Measurements from ENCODE around the gene NOCT. TPM values are rescaled to one million over a fixed set of nuclear protein-coding genes. Genes with fewer than 3 reads are reported as not detected.
A peak's percentile ranks its signal among the peaks of the same experiment; 100 is the strongest.
"Not testable (repeated sequence)": the region's sequence is repeated elsewhere in the genome, so short reads cannot be mapped to it uniquely, and the experiment has no call there.

Gene NOCT
- total RNA-seq, 4 donors from 2014 or later: 4.8 to 18.5 (median 9.2) TPM

DNA sequence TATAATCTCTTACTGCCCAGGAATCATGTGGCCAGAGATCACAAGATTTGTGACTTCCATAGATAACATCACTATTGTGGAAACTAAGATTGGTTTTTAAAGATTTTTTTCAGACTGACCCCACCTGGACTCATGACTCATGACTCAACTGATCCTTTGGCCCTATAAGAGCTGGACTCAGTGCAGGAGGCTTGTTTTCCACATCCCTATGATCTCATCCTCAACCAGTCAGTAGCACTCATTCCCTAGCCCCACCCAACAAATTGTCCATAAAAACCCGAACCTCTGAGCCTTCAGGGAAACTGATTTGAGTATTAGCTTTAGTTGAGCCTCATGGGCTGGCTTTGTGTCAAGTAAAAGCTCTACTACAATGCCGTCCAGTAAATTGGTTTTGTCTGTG lies 7.9 kb upstream of the NOCT start:
- in situ Hi-C loops (cut with MboI; ENCODE audit: low sequenced_read_pairs in 4 of 4) (no loop called here), intact Hi-C loops (cut with DNase I; ENCODE audit: low total_unique reads) (no loop called here)
- Histone ChIP-seq H3K27ac (no peak overlapping the region), H3K9me3 (no peaks in the 10 kb centered on the region), H3K4me3 (no peak overlapping the region), H3K4me1 (no peaks in the 10 kb centered on the region), H3K27me3 (no peaks in the 10 kb centered on the region), H3K36me3 (no peaks in the 10 kb centered on the region)
- ATAC-seq: no peak
- no peak for DNase-seq
- TF ChIP-seq, protein P1, sequence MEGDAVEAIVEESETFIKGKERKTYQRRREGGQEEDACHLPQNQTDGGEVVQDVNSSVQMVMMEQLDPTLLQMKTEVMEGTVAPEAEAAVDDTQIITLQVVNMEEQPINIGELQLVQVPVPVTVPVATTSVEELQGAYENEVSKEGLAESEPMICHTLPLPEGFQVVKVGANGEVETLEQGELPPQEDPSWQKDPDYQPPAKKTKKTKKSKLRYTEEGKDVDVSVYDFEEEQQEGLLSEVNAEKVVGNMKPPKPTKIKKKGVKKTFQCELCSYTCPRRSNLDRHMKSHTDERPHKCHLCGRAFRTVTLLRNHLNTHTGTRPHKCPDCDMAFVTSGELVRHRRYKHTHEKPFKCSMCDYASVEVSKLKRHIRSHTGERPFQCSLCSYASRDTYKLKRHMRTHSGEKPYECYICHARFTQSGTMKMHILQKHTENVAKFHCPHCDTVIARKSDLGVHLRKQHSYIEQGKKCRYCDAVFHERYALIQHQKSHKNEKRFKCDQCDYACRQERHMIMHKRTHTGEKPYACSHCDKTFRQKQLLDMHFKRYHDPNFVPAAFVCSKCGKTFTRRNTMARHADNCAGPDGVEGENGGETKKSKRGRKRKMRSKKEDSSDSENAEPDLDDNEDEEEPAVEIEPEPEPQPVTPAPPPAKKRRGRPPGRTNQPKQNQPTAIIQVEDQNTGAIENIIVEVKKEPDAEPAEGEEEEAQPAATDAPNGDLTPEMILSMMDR (IDR thresholded peaks at IDR 0.05 in 4 of 5, conservative IDR thresholded peaks at IDR 0.05 in 1 of 5): no peak
- TF ChIP-seq POLR2A (IDR thresholded peaks at IDR 0.05): no peak

GRCh38 chr4:139008278-139008677 lies 7.3 kb upstream of the NOCT start:
- intact Hi-C loops (cut with DNase I; ENCODE audit: low total_unique reads); H3K27ac ChIP-seq; H3K27me3 ChIP-seq; H3K9me3 ChIP-seq; in situ Hi-C loops (cut with MboI; ENCODE audit: low sequenced_read_pairs in 4 of 4); ATAC-seq; H3K36me3 ChIP-seq; DNase-seq; H3K4me3 ChIP-seq; H3K4me1 ChIP-seq: not testable (repeated sequence)

GRCh38 chr4:139009702-139010101 lies 5.9 kb upstream of the NOCT start:
- in situ Hi-C loops (cut with MboI; ENCODE audit: low sequenced_read_pairs in 4 of 4) (no loop called here), intact Hi-C loops (cut with DNase I; ENCODE audit: low total_unique reads) (loop anchor here (10.0 kb wide), 1 partner anchor 115 kb away; no protein-coding TSS in a partner anchor)
- no peak for TF ChIP-seq POLR2A (IDR thresholded peaks at IDR 0.05)
- TF ChIP-seq, protein P1 (IDR thresholded peaks at IDR 0.05 in 4 of 5, conservative IDR thresholded peaks at IDR 0.05 in 1 of 5): no peak
- H3K27ac ChIP-seq: no peak overlapping the region
- H3K36me3 ChIP-seq: no peaks in the 10 kb centered on the region
- ATAC-seq: no peak
- H3K4me1 ChIP-seq: peaks cover 6 to 9% of the 10 kb centered on the region in 2 donors
- no peak overlapping the region for H3K4me3 ChIP-seq
- DNase-seq: no peak
- H3K9me3 ChIP-seq: no peaks in the 10 kb centered on the region
- H3K27me3 ChIP-seq: no peaks in the 10 kb centered on the region

DNA sequence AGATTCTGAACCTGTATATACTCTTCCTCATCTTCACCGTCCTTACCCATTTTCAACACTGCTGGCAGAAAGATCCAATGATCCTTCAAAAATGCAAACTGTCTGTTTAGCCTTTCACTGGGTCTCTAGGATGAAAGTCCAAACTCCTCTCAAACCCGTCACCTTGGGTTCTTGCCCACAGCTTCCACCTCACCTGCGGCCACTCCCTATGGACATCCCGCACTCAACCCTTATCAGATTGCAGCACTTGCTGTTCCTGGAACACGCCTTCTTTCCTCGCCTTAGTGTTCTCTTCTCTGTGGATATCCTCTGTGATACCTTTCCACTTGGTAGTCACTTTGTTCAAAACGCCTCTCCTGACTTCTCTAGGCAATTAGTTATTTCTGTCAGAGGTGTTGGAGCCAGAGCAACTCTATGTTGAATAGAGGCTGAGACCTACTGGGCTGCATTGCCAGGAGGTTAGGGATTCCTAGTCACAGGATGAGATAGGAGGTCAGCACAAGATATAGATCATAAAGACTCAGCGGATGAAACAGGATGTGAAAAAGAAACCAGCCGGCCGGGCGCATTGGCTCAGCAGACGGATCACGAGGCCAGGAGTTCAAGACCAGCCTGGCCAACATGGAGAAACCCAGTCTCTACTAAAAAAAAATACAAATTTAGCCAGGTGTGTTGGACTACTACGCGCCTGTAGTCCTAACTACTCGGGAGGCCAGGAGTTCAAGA lies 4.2 kb upstream of the NOCT start:
- DNase-seq (no peak), ATAC-seq (no peak)
- TF ChIP-seq, protein P1 (IDR thresholded peaks at IDR 0.05 in 4 of 5, conservative IDR thresholded peaks at IDR 0.05 in 1 of 5): no peak
- TF ChIP-seq POLR2A (IDR thresholded peaks at IDR 0.05): no peak
- no peak overlapping the region for H3K27ac ChIP-seq
- no peaks in the 10 kb centered on the region for H3K27me3 ChIP-seq
- intact Hi-C loops (cut with DNase I; ENCODE audit: low total_unique reads) (loop anchor here (10.0 kb wide), 1 partner anchor 117 kb away; no protein-coding TSS in a partner anchor), in situ Hi-C loops (cut with MboI; ENCODE audit: low sequenced_read_pairs in 4 of 4) (no loop called here)
- H3K4me1 ChIP-seq: peaks cover 11 to 14% of the 10 kb centered on the region in 2 donors
- H3K36me3 ChIP-seq: no peaks in the 10 kb centered on the region
- no peak overlapping the region for H3K4me3 ChIP-seq
- H3K9me3 ChIP-seq: no peaks in the 10 kb centered on the region

DNA sequence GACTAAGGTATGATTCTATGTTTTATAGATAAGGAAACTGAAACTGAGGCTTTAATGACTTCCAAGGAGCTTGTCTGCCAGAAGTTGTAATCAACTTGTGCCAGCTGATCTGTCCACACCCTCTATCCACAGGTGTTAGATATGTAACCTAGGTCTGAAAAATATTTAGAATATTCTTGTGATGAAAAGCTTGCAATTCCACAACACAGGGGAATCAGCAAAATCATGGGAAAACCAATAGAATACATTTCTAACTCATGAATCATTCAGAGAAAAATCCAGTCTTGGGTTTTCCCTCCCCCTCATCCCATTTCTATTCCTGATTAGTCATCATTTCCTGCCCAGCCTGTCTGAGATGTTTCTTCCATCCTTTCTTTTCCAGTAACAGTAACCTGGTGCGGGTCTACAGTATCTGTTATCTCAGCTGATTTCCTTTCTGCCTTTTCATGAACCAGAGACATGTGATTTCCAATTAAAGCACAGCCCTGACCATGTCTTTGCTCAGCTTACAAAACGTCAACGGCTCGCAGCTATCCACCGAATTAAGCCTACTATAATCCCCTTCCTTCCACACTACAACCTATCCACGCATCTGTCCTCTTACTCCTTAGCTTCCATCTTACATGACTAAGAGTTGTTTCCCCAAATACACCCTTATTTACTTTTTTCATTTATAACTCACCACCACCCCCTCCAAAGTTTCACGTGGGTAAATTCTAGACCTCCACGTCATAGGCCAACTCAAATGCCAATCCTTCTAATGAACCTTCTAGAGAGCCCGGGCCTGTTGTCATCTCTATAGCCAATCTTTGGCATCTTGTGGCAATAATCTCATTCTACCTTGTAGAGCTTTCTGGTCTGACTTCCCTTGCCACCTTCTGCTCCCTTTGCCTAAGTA lies 961 bp upstream of the NOCT start:
- TF ChIP-seq, protein P1 (IDR thresholded peaks at IDR 0.05 in 4 of 5, conservative IDR thresholded peaks at IDR 0.05 in 1 of 5): no peak
- TF ChIP-seq POLR2A (IDR thresholded peaks at IDR 0.05): no peak
- Histone ChIP-seq H3K4me1 (peaks cover 28 to 36% of the 10 kb centered on the region in 2 donors), H3K4me3 (peak overlapping the region; percentile 61 to 83 (median 70)), H3K27me3 (no peaks in the 10 kb centered on the region), H3K36me3 (no peaks in the 10 kb centered on the region), H3K9me3 (no peaks in the 10 kb centered on the region), H3K27ac (peak overlapping the region; percentile 87 to 95 (median 93))
- ATAC-seq (peak; percentile 35 to 40), DNase-seq (no peak)
- in situ Hi-C loops (cut with MboI; ENCODE audit: low sequenced_read_pairs in 4 of 4) (no loop called here), intact Hi-C loops (cut with DNase I; ENCODE audit: low total_unique reads) (loop anchor here (1.0 to 10.0 kb wide), 5 partner anchors 32 to 542 kb away; partner anchors contain the start of genes ELF2 and SETD7)
